Sigmoid colon (tissue), 4 donors: ENCODE measurements around the gene CCDC60.

Experiments used
- POLR2A ChIP-seq, 2 donors: fragments of 450-650 bp; IDR thresholded peaks; one replicate each; pipeline ENCODE4 v1.6.1; 2016; ENCODE audit warnings: antibody characterized with exemption in 2 of 2, mild to moderate bottlenecking in 2 of 2, moderate library complexity in 2 of 2
- POLR2AphosphoS5 ChIP-seq, 4 donors: sonication (generic); formaldehyde crosslinking; IDR thresholded peaks; one replicate each; pipeline ENCODE4 v1.6.1; 2017; ENCODE audit warnings: antibody characterized with exemption in 4 of 4
- TF ChIP-seq, protein P1 (sequence below), 4 experiments: fragments of 450-650 bp in 3 of 4; fragments of 200-600 bp in 1 of 4; IDR thresholded peaks; one replicate each; pipeline ENCODE4 v1.5.1; 2016 to 2019; ENCODE audit warnings: antibody characterized with exemption in 4 of 4, mild to moderate bottlenecking in 3 of 4, moderate library complexity in 2 of 4

DNA sequence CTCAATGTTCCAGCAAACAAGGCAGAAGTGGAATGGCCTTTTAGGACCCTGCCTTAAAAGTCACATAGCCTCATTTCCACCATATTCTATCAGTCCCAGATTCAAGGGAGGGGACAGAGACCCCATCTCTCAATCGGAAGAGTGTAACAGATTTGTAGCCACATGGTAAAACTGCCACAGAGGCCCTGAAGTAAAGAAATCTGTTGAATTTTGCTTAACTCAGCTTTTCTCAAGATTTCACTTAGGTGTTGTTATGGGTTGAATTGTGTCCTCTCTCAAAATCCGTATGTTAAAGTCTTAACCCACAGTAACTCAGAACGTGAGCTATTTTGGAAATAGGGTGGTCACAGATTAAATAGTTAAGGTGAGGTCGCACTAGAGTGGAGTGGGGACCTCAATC, 22.7 kb upstream of the CCDC60 start:
- TF ChIP-seq POLR2A (IDR thresholded peaks at IDR 0.05), result no peak
- TF ChIP-seq, protein P1, sequence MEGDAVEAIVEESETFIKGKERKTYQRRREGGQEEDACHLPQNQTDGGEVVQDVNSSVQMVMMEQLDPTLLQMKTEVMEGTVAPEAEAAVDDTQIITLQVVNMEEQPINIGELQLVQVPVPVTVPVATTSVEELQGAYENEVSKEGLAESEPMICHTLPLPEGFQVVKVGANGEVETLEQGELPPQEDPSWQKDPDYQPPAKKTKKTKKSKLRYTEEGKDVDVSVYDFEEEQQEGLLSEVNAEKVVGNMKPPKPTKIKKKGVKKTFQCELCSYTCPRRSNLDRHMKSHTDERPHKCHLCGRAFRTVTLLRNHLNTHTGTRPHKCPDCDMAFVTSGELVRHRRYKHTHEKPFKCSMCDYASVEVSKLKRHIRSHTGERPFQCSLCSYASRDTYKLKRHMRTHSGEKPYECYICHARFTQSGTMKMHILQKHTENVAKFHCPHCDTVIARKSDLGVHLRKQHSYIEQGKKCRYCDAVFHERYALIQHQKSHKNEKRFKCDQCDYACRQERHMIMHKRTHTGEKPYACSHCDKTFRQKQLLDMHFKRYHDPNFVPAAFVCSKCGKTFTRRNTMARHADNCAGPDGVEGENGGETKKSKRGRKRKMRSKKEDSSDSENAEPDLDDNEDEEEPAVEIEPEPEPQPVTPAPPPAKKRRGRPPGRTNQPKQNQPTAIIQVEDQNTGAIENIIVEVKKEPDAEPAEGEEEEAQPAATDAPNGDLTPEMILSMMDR (IDR thresholded peaks at IDR 0.05), result no peak
- no peak for TF ChIP-seq POLR2AphosphoS5 (IDR thresholded peaks at IDR 0.05)
